Activated CD4-positive, alpha-beta T cell treated with anti-CD3 and anti-CD28 coated beads for 36 hours (primary cell): ENCODE data around the gene CLCC1. TPM values are rescaled to one million over a fixed set of nuclear protein-coding genes. Genes with fewer than 3 reads are reported as not detected.

Experiments used
- ATAC-seq: fragments of 200-7000 bp; cut with Tn5 transposase; one replicate; pipeline ENCODE4 v1.10.0; 2021; ENCODE audit warnings: mild to moderate bottlenecking, moderate library complexity
- CTCF ChIA-PET: fragments of 350-600 bp; sonication (Branson Sonifier 250); formaldehyde crosslinking; loops from one replicate; lab custom pipeline; 2021; ENCODE audit warnings: antibody characterized with exemption; lab: Charles Lee
- POLR2A ChIA-PET: fragments of 350-600 bp; sonication (Branson Sonifier 250); formaldehyde crosslinking; loops from one replicate; lab custom pipeline; 2021; ENCODE audit warnings: antibody characterized with exemption, inconsistent platforms; lab: Charles Lee
- DNase-seq: peaks from one replicate; pipeline ENCODE4 v3.0.0-alpha.2; 2020
- H3K27ac Mint-ChIP-seq: one replicate; pipeline ENCODE4 v1.8.0; 2021; ENCODE audit warnings: mixed read lengths
- H3K27me3 Mint-ChIP-seq: one replicate; pipeline ENCODE4 v1.8.0; 2021; ENCODE audit warnings: mixed read lengths
- H3K36me3 Mint-ChIP-seq: one replicate; pipeline ENCODE4 v1.8.0; 2021; ENCODE audit warnings: low read depth, mixed read lengths
- H3K4me1 Mint-ChIP-seq: one replicate; pipeline ENCODE4 v1.8.0; 2021; ENCODE audit warnings: mixed read lengths
- H3K4me3 Mint-ChIP-seq: one replicate; pipeline ENCODE4 v1.8.0; 2021; ENCODE audit warnings: mild to moderate bottlenecking, moderate library complexity, mixed read lengths
- H3K9me3 Mint-ChIP-seq: one replicate; pipeline ENCODE4 v1.8.0; 2021; ENCODE audit warnings: low read depth, mixed read lengths
- intact Hi-C, 2 experiments: fragments of 100-400 bp; cut with DNase I in 1 of 2; cut with micrococcal nuclease in 1 of 2; formaldehyde crosslinking; loops; one replicate each; pipeline versions ENCODE4 v1.14.2 to v1.15.1; 2022 to 2024; cut with DNase I, micrococcal nuclease
- total RNA-seq, 2 experiments: library from RNA; stranded (reverse); gene quantifications; one replicate each; pipeline ENCODE4 v1.2.3, GENCODE V29; 2021

The CLCC1 gene
- total RNA-seq, 2 experiments from 2014 or later = 15.7 to 17.1 TPM

- H3K27ac Mint-ChIP-seq = no peak overlapping the region
- ATAC-seq (no peak), DNase-seq (no peak)
- ChIA-PET POLR2A (no interaction called here), CTCF (interaction anchor here (0.6 to 0.8 kb wide), 2 partner anchors 14 to 356 kb away, joined by 3 to 4 read pairs; no protein-coding TSS in a partner anchor)
- no peaks in the 10 kb centered on the region for H3K9me3 Mint-ChIP-seq
- intact Hi-C loops = no loop called here
- H3K36me3 Mint-ChIP-seq = no peaks in the 10 kb centered on the region
- H3K27me3 Mint-ChIP-seq = no peaks in the 10 kb centered on the region
- H3K4me3 Mint-ChIP-seq = no peak overlapping the region
- H3K4me1 Mint-ChIP-seq = no peaks in the 10 kb centered on the region
Observed at GRCh38 chr1:108916788-108917187, 46.5 kb downstream of the CLCC1 start.

Other genes starting within 250 kb of the CLCC1 start
- 10 to 100 TPM; 38.9 to 39.3 TPM for gene STXBP3, start 216.8 kb downstream of the CLCC1 start, total RNA-seq
- gene AKNAD1, start 106.4 kb downstream of the CLCC1 start, total RNA-seq = not detected
- gene GPSM2, start 86.5 kb downstream of the CLCC1 start, total RNA-seq = 10 to 100 TPM; 14.0 to 17.1 TPM
- 1 to 10 TPM; 6.9 to 7.6 TPM for gene WDR47, start 78.6 kb upstream of the CLCC1 start, total RNA-seq
- 10 to 100 TPM; 12.1 to 20.1 TPM for gene TAF13, start 112.5 kb upstream of the CLCC1 start, total RNA-seq
- 10 to 100 TPM; 26.8 to 28.4 TPM for gene TMEM167B, start 127.3 kb upstream of the CLCC1 start, total RNA-seq
- 1 to 10 TPM; 7.1 to 8.7 TPM for gene ELAPOR1, start 150.6 kb upstream of the CLCC1 start, total RNA-seq